NCI-H1092 (cell line): ENCODE data around the gene RNF126.
A peak's percentile ranks its signal among the peaks of the same experiment; 100 is the strongest.

Experiments
- DNase-seq: peaks from one replicate; lab custom pipeline; 2025; lab: John Stamatoyannopoulos, UW

Gene RNF126

DNA sequence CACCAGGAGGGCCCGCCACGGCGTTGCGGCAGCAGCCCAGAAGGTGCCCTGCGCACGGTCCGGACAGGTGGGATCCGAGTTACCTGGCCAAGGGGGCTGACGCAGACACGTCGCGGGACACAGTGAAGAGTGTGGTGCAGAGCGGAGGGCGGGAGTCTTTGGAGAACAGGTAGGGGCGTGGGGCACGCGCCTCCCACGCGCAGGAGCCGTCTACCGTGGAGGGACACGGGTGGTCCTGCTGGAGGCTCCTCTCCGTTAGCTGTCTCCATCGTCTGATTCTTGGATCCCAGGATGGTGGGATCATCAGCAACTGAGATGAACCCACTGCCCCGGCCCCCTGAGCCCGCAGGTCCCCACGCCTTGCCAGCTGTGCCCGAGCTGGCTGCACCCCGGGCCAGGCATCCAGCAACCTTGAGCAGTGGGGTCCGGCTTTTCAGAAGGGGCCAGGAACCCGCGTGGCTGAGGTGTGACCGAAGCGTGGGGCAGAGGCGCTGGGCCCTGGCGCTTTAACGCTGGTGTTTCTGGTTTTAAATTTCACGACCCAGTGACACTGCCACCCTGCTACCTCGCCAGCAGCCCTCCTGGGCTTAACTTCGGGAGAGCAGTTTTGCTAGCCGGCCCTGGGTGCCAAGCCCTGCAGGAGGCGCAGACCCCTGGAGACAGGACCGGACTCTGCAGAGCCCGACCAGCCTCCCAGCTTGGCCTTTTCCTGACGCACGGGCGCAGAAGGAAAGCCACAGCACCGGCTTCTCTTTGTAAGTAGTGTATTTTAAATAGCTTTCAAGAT lies 16.0 kb downstream of the RNF126 start:
- DNase-seq = no peak

DNA sequence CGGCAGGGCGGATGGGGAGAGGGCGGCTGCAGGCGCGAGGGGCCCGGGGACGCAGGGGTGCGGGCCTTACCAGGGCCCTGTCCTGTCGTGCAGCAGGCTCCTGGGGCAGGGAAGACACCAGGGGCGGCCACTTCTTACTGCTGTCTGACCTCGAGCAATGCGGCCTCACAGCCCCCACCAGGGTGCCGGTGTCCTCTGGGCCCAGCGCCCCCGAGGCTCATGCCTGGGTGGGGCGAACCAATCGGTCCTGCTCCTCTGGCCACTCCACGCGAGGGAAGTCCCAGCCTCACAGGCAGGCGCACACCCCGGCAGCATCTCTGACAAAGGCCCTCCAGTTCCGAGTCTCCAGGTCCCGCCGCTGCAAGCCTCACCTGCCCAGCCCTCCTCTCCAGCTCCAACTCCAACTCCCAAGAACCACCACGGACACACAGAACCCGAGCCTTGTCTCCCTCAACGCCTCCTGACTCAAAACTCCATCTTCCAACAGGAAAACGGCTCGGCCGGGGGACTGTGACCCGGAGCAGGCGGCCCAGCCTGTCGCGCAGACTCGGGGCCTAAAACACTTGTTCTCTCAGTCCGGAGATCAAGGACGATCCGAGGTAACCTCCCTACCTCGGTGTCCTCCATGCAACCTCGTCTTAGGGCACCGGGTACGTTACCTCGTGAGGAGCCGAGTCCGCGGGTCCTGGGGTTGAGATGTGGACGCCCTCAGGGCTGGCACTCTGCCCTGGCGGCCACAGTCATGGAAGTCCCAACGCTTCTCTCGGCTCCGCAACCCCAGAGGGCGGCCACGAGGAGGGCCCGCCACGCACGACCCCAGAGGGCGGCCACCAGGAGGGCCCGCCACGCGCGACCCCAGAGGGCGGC lies 16.9 kb downstream of the RNF126 start:
- no peak for DNase-seq

DNA sequence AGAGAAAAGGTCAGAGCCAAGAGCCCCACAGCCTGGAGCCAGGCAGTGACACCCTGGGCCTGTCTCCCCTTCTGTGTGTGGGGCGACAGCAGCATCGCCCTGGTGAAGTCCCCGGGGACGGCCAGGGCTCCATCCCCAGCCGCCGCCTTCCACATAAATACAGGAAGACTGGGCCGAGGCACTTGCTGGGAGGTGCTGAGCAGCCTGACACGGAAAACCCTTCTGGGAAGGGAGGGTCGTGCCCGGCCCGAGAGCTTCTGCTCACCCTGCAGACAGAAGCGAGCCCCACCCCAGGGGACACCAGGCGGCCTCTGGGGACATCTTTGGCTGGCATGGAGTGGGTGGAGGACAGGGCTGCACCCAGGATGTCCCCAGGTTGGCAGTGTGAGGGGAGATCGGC lies 18.2 kb downstream of the RNF126 start:
- DNase-seq = no peak

DNA sequence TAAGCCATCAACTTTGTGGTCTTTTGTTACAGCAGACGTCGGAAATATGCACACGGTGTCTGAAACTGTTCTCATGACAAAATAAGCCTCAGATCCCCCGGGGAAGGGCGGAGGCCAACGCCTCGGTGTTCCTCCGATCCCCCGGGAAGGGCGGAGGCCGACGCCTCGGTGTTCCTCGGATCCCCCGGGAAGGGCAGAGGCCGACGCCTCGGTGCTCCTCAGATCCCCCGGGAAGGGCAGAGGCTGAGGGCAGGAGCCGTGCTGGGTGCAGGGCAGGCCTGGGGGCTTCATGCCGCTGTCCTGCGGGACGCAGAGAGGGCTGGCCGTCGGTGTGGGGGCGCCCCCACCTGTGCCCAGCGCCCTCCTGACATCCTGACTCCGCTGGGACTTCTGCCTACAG lies 18.7 kb downstream of the RNF126 start:
- no peak for DNase-seq

DNA sequence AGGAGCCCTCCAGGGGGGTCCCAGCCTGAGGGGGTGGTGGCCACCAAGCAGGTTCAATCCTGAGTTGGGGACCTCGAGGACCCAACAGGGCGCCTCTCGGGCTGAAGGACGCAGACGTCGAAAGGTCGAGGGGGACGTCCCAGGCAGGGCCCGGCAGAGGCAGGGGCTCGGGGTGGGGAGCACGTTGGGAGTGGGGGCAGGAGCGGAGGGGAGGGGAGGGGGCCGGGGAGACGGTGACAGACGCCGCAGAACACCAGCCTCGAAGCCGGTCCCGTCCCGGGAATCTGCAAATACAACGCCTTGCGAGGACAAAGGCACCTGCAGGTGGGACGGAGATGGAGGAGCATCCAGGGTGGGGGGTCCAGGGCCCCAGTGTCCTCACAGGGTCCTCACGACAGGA lies 19.3 kb downstream of the RNF126 start:
- no peak for DNase-seq

DNA sequence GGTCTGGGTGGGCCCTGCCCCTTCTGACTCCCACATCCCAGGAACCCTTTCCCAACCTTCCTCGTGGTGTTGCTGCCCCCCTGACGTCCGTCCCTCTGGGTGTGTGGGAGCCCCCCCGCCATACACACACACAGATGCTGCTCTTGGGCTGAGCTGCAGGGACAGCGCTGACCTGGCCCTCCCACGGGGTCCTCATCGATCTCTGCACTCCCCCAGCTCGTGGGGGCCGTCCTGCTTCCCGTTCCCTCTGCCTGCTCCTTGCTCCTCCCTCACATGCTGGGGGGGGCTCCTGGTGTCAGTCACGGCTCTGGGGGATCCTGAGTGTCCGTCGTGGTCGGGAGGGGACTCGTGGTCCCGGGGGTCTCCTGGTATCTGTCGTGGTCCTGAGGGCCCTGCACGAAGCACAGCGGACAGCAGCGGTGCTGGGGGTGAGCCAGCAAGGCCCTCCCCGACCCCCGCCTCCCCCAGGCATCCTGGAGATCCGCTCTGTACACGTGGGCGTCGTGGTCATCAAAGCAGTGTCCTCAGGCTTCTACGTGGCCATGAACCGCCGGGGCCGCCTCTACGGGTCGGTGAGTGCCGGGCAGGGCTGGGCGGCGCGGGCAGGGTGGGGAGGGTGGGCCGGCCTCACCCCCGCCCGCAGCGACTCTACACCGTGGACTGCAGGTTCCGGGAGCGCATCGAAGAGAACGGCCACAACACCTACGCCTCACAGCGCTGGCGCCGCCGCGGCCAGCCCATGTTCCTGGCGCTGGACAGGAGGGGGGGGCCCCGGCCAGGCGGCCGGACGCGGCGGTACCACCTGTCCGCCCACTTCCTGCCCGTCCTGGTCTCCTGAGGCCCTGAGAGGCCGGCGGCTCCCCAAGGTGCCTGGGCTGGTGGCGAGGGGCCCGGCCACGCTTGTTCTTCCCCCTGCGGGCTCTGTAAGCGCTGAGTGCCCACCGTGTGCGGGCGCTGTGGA lies 20.0 kb downstream of the RNF126 start:
- DNase-seq = no peak

DNA sequence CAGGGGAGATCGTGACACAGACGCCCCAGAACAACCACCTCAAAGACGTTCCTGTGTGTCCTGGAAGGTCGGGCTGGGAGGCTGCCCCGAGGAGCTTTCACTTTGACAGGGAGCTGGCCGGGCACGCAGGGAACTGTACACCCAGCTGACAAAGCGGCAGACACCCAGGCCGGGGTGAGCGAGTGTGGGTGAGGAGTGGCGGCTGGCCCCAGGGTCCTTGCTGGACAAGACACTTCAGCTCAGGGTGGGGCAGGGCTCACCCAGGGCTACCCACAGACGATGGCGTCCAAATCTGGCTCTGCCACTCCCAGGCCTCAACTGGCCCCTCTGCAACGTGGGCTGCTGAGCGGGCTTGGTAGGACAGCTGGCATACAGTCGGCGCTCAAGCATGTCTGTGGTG lies 21.3 kb downstream of the RNF126 start:
- DNase-seq = no peak

DNA sequence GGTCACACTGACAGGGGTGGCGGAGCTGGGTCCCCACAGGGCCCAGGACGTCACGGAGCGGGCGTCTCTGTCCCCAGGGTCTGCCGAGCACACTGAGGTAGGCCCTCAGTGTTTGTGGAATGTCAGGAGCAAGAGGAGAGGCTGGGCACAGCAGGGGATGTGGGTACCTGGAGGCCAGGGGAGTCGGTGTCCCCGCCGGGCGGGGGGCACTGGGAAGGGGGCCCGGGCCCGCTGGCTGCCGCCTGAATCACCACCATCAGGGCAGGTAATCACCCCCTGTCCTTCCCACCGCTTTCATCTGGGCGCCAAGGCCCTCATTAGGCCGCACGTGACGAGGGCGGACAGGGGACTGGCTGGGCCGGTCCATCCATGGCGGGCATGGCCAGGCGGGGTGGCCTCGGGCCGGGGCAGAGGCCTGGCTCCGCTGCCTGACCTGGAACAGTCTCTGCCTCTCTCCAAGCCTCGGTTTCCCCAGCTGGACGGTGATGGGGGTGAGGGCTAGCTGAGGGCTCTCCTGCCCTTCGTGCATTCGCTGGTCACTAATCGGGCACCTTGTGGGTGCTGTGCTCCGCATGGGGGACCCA lies 22.3 kb downstream of the RNF126 start:
- no peak for DNase-seq

DNA sequence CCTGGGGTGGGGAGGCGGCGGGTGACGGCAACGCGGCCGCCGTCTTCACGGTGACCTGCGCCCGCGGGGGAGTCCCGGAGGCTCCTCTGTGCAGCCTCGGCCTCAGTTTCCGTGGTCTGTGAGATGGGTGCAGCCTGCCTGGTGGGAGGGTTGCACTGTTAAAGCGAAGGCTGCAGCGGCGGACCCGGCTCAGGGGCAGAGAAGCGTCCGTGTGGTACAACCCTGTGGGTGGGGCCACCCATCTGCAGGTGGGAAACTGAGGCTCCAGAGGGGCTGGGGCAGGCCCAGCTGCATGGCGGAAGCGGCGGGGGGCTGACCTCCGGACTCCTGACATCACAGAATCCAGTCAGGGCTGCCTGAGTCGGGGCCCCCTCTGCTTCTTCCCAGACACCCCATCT lies 22.9 kb downstream of the RNF126 start:
- no peak for DNase-seq

DNA sequence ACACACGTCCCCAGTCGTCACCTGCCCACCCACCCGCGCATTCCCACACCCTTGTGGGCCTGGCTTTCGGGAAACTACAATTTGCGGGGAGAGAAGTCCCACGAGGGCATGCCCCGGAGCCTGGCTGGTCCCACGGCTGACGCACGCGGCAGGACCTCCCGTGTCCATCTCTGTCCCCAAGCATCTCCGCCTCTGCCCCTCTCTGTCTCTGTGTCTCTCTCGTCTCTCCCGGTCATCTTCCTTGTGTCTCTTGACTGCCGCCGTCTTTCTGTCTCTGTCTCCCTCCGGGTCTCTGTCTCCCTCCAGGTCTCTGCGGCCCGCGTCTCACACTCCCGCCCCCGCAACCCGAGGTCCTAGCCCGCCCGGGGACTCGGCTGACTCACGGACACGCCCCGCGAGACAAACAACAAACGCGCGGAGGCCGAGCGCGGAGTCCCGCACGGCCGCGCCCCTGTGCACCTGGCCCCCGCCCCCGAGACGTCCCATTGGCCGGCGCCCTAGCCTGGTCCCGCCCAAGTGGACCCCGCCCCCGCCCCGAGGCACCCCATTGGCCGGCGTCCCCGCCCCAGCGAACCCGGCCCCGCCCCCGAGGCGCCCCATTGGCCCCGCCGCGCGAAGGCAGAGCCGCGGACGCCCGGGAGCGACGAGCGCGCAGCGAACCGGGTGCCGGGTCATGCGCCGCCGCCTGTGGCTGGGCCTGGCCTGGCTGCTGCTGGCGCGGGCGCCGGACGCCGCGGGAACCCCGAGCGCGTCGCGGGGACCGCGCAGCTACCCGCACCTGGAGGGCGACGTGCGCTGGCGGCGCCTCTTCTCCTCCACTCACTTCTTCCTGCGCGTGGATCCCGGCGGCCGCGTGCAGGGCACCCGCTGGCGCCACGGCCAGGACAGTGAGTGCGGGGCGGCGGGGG lies 23.5 kb downstream of the RNF126 start, which contains the start of gene FGF22:
FGF22 (plus strand) TSS at position 627 of the 908 bp plus-strand sequence; CDS start at position 674, 47 bp downstream.
- DNase-seq = peak; percentile 87

DNA sequence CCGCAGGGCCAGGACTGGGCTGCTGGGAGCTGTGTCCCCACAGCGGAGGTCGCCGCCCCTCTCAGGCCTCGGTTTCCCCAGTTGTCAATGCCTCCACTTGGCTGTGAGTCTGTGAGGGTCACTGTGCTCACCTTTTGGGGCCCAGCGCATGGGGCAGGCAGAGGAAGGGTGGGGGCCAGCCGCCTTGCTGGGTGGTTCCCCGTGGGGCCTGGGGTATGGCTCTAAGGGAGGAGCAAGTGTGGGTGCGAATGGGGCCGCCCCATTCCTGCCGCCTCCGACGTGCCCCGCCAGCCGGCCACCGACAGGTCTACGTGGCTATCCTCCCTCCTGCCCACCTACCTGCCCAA lies 24.1 kb downstream of the RNF126 start:
- DNase-seq = no peak

DNA sequence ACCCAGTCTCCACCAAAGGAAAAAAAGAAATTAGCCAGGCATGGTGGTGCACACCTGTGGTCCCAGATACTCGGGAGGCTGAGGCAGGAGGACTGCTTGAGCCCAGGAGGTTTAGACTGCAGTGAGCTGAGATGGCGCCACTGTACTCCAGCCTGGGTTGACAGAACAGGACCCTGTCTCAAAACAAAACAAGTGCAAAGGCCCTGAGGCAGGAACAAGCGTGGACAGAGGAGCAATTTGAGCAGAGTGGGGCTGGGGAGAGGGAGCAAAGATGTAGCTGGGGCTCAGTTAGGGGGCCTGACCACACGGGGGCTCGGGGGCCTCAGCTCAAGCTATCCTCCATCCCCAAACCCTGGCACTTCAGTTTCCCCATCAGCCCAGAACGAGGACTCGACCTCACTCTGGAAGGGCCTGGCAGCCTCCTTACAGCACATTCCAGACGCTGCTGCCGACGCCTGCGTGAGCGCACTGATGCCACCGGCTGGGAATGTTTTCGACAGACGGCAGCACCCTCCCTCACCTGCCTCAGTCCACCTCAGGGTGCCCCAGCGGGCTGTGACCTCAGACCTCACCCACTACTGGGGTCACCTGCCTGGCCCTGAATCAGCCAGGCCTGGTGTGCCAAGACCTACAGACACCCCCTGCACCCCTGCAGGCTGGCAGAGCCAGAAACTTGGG lies 27.9 kb downstream of the RNF126 start:
- DNase-seq = no peak

DNA sequence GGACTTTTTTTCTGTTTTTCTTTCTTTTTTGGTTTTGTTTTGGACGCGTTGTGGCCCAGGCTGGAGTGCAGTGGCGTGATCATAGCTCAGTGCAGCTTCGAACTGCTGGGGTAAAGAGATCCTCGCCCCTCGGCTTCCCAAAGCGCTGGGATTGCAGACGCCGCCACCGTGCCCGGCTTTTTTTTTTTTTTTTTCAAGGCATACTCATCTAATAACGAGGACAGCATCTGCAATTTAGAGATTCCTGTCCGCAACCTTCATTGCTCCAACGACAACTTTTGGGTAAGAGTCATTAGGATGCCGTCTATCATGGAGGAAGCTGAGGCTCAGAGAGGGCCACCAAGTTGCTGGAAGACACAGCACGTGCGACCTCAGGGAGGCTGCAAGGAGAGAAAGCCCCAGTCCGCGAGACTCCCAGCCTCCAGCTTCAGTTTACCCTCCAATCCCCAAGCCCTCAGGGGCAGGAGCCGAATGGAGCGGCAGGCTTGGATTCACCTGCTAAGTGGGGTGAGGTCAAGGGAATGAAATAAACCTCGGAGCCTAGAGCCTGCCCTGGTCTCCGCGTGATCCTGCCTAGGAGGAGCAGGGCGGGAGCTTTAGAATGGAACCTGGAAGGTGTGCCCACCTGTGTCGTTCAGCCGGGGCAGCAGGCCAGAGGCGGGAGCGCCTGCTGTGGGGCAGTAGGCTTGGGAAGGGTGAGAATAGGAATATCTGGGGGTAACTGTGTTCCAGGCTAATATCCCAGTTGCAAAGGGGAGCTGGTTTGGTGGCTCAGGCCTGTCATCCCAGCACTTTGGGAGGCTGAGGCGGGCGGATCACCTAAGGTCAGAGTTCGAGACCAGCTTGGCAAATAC lies 29.0 kb downstream of the RNF126 start:
- DNase-seq = no peak

DNA sequence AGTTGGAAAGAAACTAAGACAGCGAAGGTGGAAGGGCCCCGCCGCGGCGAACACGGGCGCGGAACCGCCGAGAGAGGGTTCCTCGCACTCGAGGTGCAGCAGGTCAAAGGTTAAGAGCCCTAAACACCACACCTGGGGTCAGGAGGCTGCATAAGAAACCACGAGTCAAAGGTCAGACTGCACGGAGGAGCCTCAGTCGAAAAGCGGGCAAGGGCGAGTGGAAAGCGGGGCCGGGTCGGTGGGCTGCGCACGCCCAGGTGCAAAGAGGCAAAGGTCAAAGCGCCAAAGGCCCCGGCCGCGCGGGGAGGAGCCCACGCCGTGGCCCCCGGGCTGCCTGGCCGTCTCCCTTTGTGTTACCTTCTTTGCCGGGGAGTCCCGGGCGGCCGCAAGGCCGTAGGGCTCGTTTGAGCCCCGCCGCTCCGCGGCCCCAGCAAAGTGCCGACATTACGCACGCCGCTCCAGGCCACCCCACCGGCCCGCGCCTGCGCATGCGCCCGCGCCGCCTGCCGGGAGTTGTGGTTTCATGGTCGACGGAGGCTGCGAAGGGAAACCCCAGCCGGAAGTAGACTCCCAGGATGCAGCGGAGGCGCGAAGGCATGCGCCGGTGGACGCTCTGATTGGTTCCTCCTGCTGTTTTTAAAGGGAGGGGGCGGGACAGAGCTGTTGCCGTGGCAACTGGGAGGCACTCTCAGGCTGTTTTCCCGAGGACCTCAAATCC lies 29.8 kb downstream of the RNF126 start, which contains the start of gene POLRMT:
POLRMT (minus strand) TSS at position 470 of the 718 bp plus-strand sequence; CDS start at position 445, 25 bp downstream.
- peak; percentile 98 for DNase-seq

DNA sequence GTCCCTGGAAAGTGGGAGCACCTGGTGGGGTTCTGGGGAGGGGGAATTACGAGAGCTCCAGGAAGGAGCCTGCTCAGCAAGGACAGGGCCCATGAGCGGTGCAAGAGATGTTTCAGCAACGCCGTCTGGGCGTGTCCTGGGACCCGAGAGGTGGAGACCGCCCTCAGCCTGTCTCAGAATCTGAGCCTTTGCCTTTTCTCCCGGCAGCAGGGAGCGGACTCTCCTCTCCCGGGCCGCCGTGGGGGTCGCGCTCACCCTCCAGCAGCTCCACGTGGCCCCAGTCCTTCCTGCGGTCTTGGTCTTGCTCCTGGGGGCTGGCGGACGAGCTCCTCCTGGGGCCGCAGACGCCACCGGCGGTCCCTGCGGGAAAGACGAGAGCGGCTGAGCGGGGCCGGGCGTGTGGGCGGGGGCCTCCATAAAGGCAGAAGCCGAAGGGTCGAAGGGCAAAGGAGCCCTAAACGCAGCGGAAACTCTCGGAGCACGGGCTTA lies 30.4 kb downstream of the RNF126 start:
- DNase-seq = no peak

DNA sequence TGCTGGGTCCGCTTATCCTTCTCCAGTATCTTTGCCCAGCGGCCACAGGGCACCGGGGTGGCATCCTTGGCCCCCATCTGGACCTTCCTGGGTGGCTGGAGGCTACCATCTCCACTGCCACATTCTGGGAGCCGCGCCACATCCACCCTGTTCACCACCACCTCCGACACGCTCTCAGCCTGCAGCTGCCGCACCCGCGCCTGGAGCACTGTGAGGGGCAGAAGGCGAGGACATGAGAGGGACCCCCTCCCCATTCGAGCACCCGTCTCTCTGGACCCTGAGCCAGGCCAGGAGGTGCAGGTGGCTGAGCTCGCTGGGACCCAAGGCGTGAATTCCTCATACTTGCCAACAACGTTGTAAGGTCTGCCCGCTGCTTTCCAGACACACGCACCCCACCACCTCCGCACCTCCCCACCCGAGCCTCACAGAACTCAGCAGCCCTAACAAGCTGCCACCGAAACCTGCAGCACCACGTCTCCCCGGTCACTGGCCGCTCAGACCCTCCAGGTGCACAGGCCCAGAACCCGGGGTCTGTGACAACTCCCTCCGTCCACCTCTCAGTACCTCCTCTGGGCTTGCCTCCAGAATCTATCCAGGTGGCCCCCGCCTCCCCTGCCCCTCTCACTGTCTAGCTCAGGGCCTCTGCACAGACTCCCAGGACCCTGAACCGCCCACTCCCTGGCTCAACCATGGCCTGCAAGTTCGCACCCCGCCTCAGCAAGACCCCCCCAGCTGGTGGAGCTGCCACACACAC lies 32.9 kb downstream of the RNF126 start:
- DNase-seq = no peak

DNA sequence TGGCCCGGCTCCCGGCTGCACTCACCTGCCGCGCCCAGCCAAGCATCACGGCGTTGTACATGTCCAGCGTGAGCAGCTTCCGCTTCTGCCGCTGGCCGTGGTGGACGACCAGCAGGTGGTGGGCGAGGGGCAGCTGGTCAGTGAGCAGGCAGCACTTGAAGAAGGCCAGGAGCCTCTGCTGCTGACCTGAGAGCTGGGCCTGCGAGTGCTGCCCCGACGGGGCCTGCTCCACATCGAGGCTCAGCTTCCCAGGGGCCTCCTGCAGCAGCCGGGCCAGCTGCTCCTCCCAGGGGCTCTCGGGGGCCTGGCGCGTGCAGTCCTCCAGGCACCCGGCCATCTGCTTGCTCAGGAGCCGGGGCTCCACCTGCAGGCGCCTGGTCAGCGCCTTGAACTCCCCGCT lies 33.5 kb downstream of the RNF126 start:
- DNase-seq = peak; percentile 39
